Choroid plexus epithelial cell (primary cell): ENCODE results near the gene FRMD4A.
A peak's percentile ranks its signal among the peaks of the same experiment; 100 is the strongest.

Source experiments
- DNase-seq: peaks from one replicate; pipeline ENCODE4 v3.0.0-alpha.2; 2010; ENCODE audit warnings: low read depth
- H3K4me3 ChIP-seq: 2 replicates; pipeline ENCODE4 v1.5.1; 2011; ENCODE audit warnings: low read depth, mild to moderate bottlenecking, control low read depth, low read length, moderate library complexity
- CTCF ChIP-seq: conservative IDR thresholded peaks from 2 replicates; pipeline ENCODE4 v1.5.1; 2011; ENCODE audit warnings: low read depth, mild to moderate bottlenecking, control low read depth, inconsistent platforms, low read length, moderate library complexity

Gene FRMD4A

GRCh38 chr10:13809427-13809826 lies 521.3 kb downstream of the FRMD4A start:
- DNase-seq: no peak
- no peak overlapping the region for H3K4me3 ChIP-seq
- no peak for TF ChIP-seq CTCF

GRCh38 chr10:13808556-13809391 lies 522.0 kb downstream of the FRMD4A start:
- no peak overlapping the region for H3K4me3 ChIP-seq
- peak; percentile 28 for DNase-seq
- no peak for TF ChIP-seq CTCF

- H3K4me3 ChIP-seq: no peak overlapping the region
- no peak for DNase-seq
- no peak for TF ChIP-seq CTCF
Observed at GRCh38 chr10:13806419-13806818, 524.3 kb downstream of the FRMD4A start.

- no peak for TF ChIP-seq CTCF
- H3K4me3 ChIP-seq: no peak overlapping the region
- peak; percentile 45 for DNase-seq
Observed at GRCh38 chr10:13803566-13804554, 526.9 kb downstream of the FRMD4A start.

- no peak for DNase-seq
- H3K4me3 ChIP-seq: no peak overlapping the region
- no peak for TF ChIP-seq CTCF
Observed at GRCh38 chr10:13801907-13802288, 528.8 kb downstream of the FRMD4A start.

- H3K4me3 ChIP-seq: no peak overlapping the region
- no peak for DNase-seq
- no peak for TF ChIP-seq CTCF
Observed at GRCh38 chr10:13801156-13801906, 529.4 kb downstream of the FRMD4A start.
